ENCODE measurements around the gene SUV39H1. TPM values are rescaled to one million over a fixed set of nuclear protein-coding genes. Genes with fewer than 3 reads are reported as not detected.
"Not testable (repeated sequence)": the region's sequence is repeated elsewhere in the genome, so short reads cannot be mapped to it uniquely, and the experiment has no call there.

SUV39H1 gene, protein sequence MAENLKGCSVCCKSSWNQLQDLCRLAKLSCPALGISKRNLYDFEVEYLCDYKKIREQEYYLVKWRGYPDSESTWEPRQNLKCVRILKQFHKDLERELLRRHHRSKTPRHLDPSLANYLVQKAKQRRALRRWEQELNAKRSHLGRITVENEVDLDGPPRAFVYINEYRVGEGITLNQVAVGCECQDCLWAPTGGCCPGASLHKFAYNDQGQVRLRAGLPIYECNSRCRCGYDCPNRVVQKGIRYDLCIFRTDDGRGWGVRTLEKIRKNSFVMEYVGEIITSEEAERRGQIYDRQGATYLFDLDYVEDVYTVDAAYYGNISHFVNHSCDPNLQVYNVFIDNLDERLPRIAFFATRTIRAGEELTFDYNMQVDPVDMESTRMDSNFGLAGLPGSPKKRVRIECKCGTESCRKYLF
- 6.9 TPM for polyA plus RNA-seq (2013)

GRCh38 chrX:48696301-48696908 is at the start of gene SUV39H1:
TSS of gene SUV39H1 (plus strand) at chrX:48696734. CDS start at chrX:48696785, 51 bp downstream.
- whole genome bisulfite sequencing (ENCODE audit: insufficient coverage), result 32% methylated on average over 49 of the region's 66 CpGs

GRCh38 chrX:48648336-48648751 is 48.2 kb upstream of the SUV39H1 start:
- H3K4me1 ChIP-seq (ENCODE audit: control extremely low read depth in 1 of 4, control insufficient read depth in 4 of 4, insufficient read depth in 4 of 4, low read length in 3 of 4), result no peaks in the 10 kb centered on the region
- H3K9me3 ChIP-seq (ENCODE audit: control extremely low read depth in 1 of 5, control insufficient read depth in 4 of 5, insufficient read depth in 2 of 5, low read depth in 1 of 5, low read length in 4 of 5), result no peaks in the 10 kb centered on the region
- H3K27me3 ChIP-seq (replicated peaks in 2 of 5; ENCODE audit: control insufficient read depth in 4 of 5, insufficient read depth in 5 of 5, low read length in 4 of 5), result no peaks in the 10 kb centered on the region
- CTCF ChIA-PET, result interaction anchor here (0.6 to 1.9 kb wide), 8 partner anchors 10 to 298 kb away, joined by 3 to 6 read pairs (median 4); no protein-coding TSS in a partner anchor
- no peak overlapping the region for H3K4me3 ChIP-seq (ENCODE audit: control insufficient read depth in 1 of 7, extremely low read depth in 1 of 7, insufficient read depth in 4 of 7, low read depth in 2 of 7, low read length in 6 of 7)
- WGBS (ENCODE audit: insufficient coverage), result 31% methylated on average over 6 of the region's 6 CpGs
- no peak overlapping the region for H3K27ac ChIP-seq (ENCODE audit: insufficient read depth in 1 of 2, low read depth in 1 of 2, low read length in 2 of 2, poor library complexity in 1 of 2, severe bottlenecking in 2 of 2)
- POLR2A ChIA-PET, result interaction anchor here (0.8 kb wide), 1 partner anchor 48 kb away, joined by 4 read pairs; the partner anchor contains the start of gene SUV39H1
- DNase-seq, result peak; percentile 52 to 70 (median 66)
- no peaks in the 10 kb centered on the region for H3K36me3 ChIP-seq (ENCODE audit: control insufficient read depth in 4 of 4, insufficient read depth in 4 of 4, low read length in 3 of 4)

More at GRCh38 chrX:48696301-48696908, at the start of gene SUV39H1:
- Histone ChIP-seq H3K27ac (ENCODE audit: insufficient read depth in 1 of 2, low read depth in 1 of 2, low read length in 2 of 2, poor library complexity in 1 of 2, severe bottlenecking in 2 of 2) (peak within 1 kb of the TSS; percentile 33 to 81), H3K9me3 (ENCODE audit: control extremely low read depth in 1 of 5, control insufficient read depth in 4 of 5, insufficient read depth in 2 of 5, low read depth in 1 of 5, low read length in 4 of 5) (no peaks in the 10 kb centered on the region), H3K27me3 (replicated peaks in 2 of 5; ENCODE audit: control insufficient read depth in 4 of 5, insufficient read depth in 5 of 5, low read length in 4 of 5) (no peaks in the 10 kb centered on the region), H3K36me3 (ENCODE audit: control insufficient read depth in 4 of 4, insufficient read depth in 4 of 4, low read length in 3 of 4) (peaks cover 0 to 23% (median 12%) of the 10 kb centered on the region in 4 experiments), H3K4me3 (ENCODE audit: control insufficient read depth in 1 of 7, extremely low read depth in 1 of 7, insufficient read depth in 4 of 7, low read depth in 2 of 7, low read length in 6 of 7) (peak within 1 kb of the TSS; percentile 45 to 82 (median 74)), H3K4me1 (ENCODE audit: control extremely low read depth in 1 of 4, control insufficient read depth in 4 of 4, insufficient read depth in 4 of 4, low read length in 3 of 4) (peaks cover 4 to 27% (median 17%) of the 10 kb centered on the region in 4 experiments)
- POLR2A ChIA-PET, result interaction anchor here (0.6 to 0.9 kb wide), 2 partner anchors 48 to 382 kb away, joined by 3 to 4 read pairs; no protein-coding TSS in a partner anchor
- CTCF ChIA-PET, result interaction anchor here (1.1 kb wide), 2 partner anchors 14 to 19 kb away, joined by 4 read pairs; no protein-coding TSS in a partner anchor
- DNase-seq, result peak; percentile 87 to 94 (median 93)

- POLR2A ChIA-PET, result no interaction called here
- no peak for DNase-seq
- Histone ChIP-seq H3K4me3 (ENCODE audit: control insufficient read depth in 1 of 7, extremely low read depth in 1 of 7, insufficient read depth in 4 of 7, low read depth in 2 of 7, low read length in 6 of 7) (no peak overlapping the region), H3K4me1 (ENCODE audit: control extremely low read depth in 1 of 4, control insufficient read depth in 4 of 4, insufficient read depth in 4 of 4, low read length in 3 of 4) (no peaks in the 10 kb centered on the region), H3K36me3 (ENCODE audit: control insufficient read depth in 4 of 4, insufficient read depth in 4 of 4, low read length in 3 of 4) (no peaks in the 10 kb centered on the region), H3K9me3 (ENCODE audit: control extremely low read depth in 1 of 5, control insufficient read depth in 4 of 5, insufficient read depth in 2 of 5, low read depth in 1 of 5, low read length in 4 of 5) (no peaks in the 10 kb centered on the region), H3K27ac (ENCODE audit: insufficient read depth in 1 of 2, low read depth in 1 of 2, low read length in 2 of 2, poor library complexity in 1 of 2, severe bottlenecking in 2 of 2) (no peak overlapping the region), H3K27me3 (replicated peaks in 2 of 5; ENCODE audit: control insufficient read depth in 4 of 5, insufficient read depth in 5 of 5, low read length in 4 of 5) (no peaks in the 10 kb centered on the region)
- CTCF ChIA-PET, result interaction anchor here (0.9 to 1.9 kb wide), 4 partner anchors 11 to 297 kb away, joined by 3 to 6 read pairs (median 4); no protein-coding TSS in a partner anchor
- 71% methylated on average over 1 of the region's 3 CpGs for WGBS (ENCODE audit: insufficient coverage)
These were observed 47.4 kb upstream of the SUV39H1 start for GRCh38 chrX:48649102-48649501.

GRCh38 chrX:48652055-48652579 is 44.4 kb upstream of the SUV39H1 start:
- CTCF ChIA-PET; POLR2A ChIA-PET; H3K36me3 ChIP-seq (ENCODE audit: control insufficient read depth in 4 of 4, insufficient read depth in 4 of 4, low read length in 3 of 4); H3K27ac ChIP-seq (ENCODE audit: insufficient read depth in 1 of 2, low read depth in 1 of 2, low read length in 2 of 2, poor library complexity in 1 of 2, severe bottlenecking in 2 of 2); H3K27me3 ChIP-seq (replicated peaks in 2 of 5; ENCODE audit: control insufficient read depth in 4 of 5, insufficient read depth in 5 of 5, low read length in 4 of 5); DNase-seq; H3K9me3 ChIP-seq (ENCODE audit: control extremely low read depth in 1 of 5, control insufficient read depth in 4 of 5, insufficient read depth in 2 of 5, low read depth in 1 of 5, low read length in 4 of 5); H3K4me1 ChIP-seq (ENCODE audit: control extremely low read depth in 1 of 4, control insufficient read depth in 4 of 4, insufficient read depth in 4 of 4, low read length in 3 of 4); H3K4me3 ChIP-seq (ENCODE audit: control insufficient read depth in 1 of 7, extremely low read depth in 1 of 7, insufficient read depth in 4 of 7, low read depth in 2 of 7, low read length in 6 of 7): not testable (repeated sequence)
- WGBS (ENCODE audit: insufficient coverage), result 100% methylated on average over 3 of the region's 5 CpGs

DNA sequence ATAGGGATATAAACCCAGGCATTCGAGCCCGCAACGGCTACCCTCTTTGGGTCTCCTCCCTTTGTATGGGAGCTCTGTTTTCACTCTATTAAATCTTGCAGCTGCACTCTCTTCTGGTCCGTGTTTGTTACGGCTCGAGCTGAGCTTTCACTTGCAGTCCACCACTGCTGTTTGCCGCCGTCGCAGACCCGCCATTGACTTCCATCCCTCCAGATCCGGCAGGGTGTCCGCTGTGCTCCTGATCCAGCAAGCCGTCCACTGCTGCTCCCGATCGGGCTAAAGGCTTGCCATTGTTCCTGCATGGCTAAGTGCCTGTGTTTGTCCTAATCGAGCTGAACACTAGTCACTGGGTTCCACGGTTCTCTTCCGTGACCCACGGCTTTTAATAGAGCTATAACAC is 41.8 kb upstream of the SUV39H1 start:
- CTCF ChIA-PET, result interaction anchor here (1.1 kb wide), 1 partner anchor 11 kb away, joined by 3 read pairs; no protein-coding TSS in a partner anchor
- H3K27me3 ChIP-seq (replicated peaks in 2 of 5; ENCODE audit: control insufficient read depth in 4 of 5, insufficient read depth in 5 of 5, low read length in 4 of 5); H3K4me3 ChIP-seq (ENCODE audit: control insufficient read depth in 1 of 7, extremely low read depth in 1 of 7, insufficient read depth in 4 of 7, low read depth in 2 of 7, low read length in 6 of 7): not testable (repeated sequence)

DNA sequence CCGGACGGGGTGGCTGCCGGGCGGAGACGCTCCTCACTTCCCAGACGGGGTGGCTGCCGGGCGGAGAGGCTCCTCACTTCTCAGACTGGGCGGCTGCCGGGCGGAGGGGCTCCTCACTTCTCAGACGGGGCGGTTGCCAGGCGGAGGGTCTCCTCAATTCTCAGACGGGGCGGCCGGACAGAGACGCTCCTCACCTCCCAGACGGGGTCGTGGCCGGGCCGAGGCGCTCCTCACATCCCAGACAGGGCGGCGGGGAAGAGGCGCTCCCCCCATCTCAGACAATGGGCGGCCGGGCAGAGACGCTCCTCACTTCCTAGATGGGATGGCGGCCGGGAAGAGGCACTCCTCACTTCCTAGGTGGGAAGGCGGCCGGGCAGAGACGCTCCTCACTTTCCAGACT is 36.8 kb upstream of the SUV39H1 start:
- H3K9me3 ChIP-seq (ENCODE audit: control extremely low read depth in 1 of 5, control insufficient read depth in 4 of 5, insufficient read depth in 2 of 5, low read depth in 1 of 5, low read length in 4 of 5); H3K36me3 ChIP-seq (ENCODE audit: control insufficient read depth in 4 of 4, insufficient read depth in 4 of 4, low read length in 3 of 4); H3K4me1 ChIP-seq (ENCODE audit: control extremely low read depth in 1 of 4, control insufficient read depth in 4 of 4, insufficient read depth in 4 of 4, low read length in 3 of 4); POLR2A ChIA-PET; DNase-seq; H3K27me3 ChIP-seq (replicated peaks in 2 of 5; ENCODE audit: control insufficient read depth in 4 of 5, insufficient read depth in 5 of 5, low read length in 4 of 5); H3K27ac ChIP-seq (ENCODE audit: insufficient read depth in 1 of 2, low read depth in 1 of 2, low read length in 2 of 2, poor library complexity in 1 of 2, severe bottlenecking in 2 of 2); H3K4me3 ChIP-seq (ENCODE audit: control insufficient read depth in 1 of 7, extremely low read depth in 1 of 7, insufficient read depth in 4 of 7, low read depth in 2 of 7, low read length in 6 of 7); CTCF ChIA-PET: not testable (repeated sequence)
- WGBS (ENCODE audit: insufficient coverage), result 97% methylated on average over 19 of the region's 34 CpGs

More for the DNA sequence above, 41.8 kb upstream of the SUV39H1 start:
- DNase-seq; H3K4me1 ChIP-seq (ENCODE audit: control extremely low read depth in 1 of 4, control insufficient read depth in 4 of 4, insufficient read depth in 4 of 4, low read length in 3 of 4); POLR2A ChIA-PET; H3K36me3 ChIP-seq (ENCODE audit: control insufficient read depth in 4 of 4, insufficient read depth in 4 of 4, low read length in 3 of 4); H3K9me3 ChIP-seq (ENCODE audit: control extremely low read depth in 1 of 5, control insufficient read depth in 4 of 5, insufficient read depth in 2 of 5, low read depth in 1 of 5, low read length in 4 of 5); H3K27ac ChIP-seq (ENCODE audit: insufficient read depth in 1 of 2, low read depth in 1 of 2, low read length in 2 of 2, poor library complexity in 1 of 2, severe bottlenecking in 2 of 2): not testable (repeated sequence)
- WGBS (ENCODE audit: insufficient coverage), result 83% methylated on average over 19 of the region's 19 CpGs
